Measurements from ENCODE around the gene GPX4. TPM values are rescaled to one million over a fixed set of nuclear protein-coding genes. Genes with fewer than 3 reads are reported as not detected.
"Not testable (repeated sequence)": the region's sequence is repeated elsewhere in the genome, so short reads cannot be mapped to it uniquely, and the experiment has no call there.

GPX4 gene
- total RNA-seq, 1 experiment from 2014 or later = 577 TPM

- H3K36me3 ChIP-seq (ENCODE audit: control insufficient read depth, insufficient read depth, low read length) = no peaks in the 10 kb centered on the region
Measured at GRCh38 chr19:1113986-1114483, 10.2 kb downstream of the GPX4 start.

DNA sequence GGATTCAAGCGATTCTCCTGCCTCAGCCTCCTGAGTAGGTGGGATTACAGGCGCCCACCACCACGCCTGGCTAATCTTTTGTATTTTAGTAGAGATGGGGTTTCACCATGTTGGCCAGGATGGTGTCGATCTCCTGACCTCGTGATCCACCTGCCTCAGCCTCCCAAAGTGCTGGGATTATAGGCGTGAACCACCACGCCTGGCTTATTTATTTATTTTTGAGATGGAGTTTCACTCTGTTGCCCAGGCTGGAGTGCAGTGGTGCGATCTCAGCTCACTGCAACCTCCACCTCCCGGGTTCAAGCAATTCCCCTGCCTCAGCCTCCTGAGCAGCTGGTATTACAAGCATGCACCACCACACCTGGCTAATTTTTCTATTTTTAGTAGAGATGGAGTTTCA is 10.9 kb downstream of the GPX4 start:
- in situ Hi-C loops (cut with HindIII; ENCODE audit: low pct_unique_long_range_greater_than_20kb, low sequenced_read_pairs); H3K27ac ChIP-seq (ENCODE audit: low read length); BruUV-seq (replicated peaks); H3K36me3 ChIP-seq (ENCODE audit: control insufficient read depth, insufficient read depth, low read length); H3K9me3 ChIP-seq (ENCODE audit: control insufficient read depth, insufficient read depth, low read depth, low read length); CTCF ChIA-PET; intact Hi-C loops (cut with micrococcal nuclease; ENCODE audit: unreplicated experiment); ATAC-seq; DNase-seq (ENCODE audit: low read depth, low spot score); H3K4me3 ChIP-seq (ENCODE audit: low read depth in 2 of 2, low read length in 2 of 2); H3K27me3 ChIP-seq (ENCODE audit: control insufficient read depth, insufficient read depth, low read length); POLR2A ChIA-PET: not testable (repeated sequence)
- peaks cover 29% of the 10 kb centered on the region for H3K4me1 ChIP-seq (ENCODE audit: control insufficient read depth, insufficient read depth, low read length)

More at GRCh38 chr19:1113986-1114483, 10.2 kb downstream of the GPX4 start:
- ATAC-seq (no peak), DNase-seq (ENCODE audit: low read depth, low spot score) (no peak)
- POLR2A ChIA-PET = no interaction called here
- in situ Hi-C loops (cut with HindIII; ENCODE audit: low pct_unique_long_range_greater_than_20kb, low sequenced_read_pairs) (no loop called here), intact Hi-C loops (cut with micrococcal nuclease; ENCODE audit: unreplicated experiment) (no loop called here)
- CTCF ChIA-PET = interaction anchor here (0.6 kb wide), 2 partner anchors 57 to 58 kb away, joined by 3 to 5 read pairs; no protein-coding TSS in a partner anchor
- Histone ChIP-seq H3K4me3 (ENCODE audit: low read depth in 2 of 2, low read length in 2 of 2) (no peak overlapping the region), H3K27me3 (ENCODE audit: control insufficient read depth, insufficient read depth, low read length) (no peaks in the 10 kb centered on the region), H3K9me3 (ENCODE audit: control insufficient read depth, insufficient read depth, low read depth, low read length) (no peaks in the 10 kb centered on the region), H3K27ac (ENCODE audit: low read length) (peak overlapping the region; percentile 78), H3K4me1 (ENCODE audit: control insufficient read depth, insufficient read depth, low read length) (peaks cover 29% of the 10 kb centered on the region)
- TF ChIP-seq TCF7L2 (IDR thresholded peaks at IDR 0.05; ENCODE audit: low read depth, low read length) (no peak), SIN3A (IDR thresholded peaks at IDR 0.05; ENCODE audit: borderline replicate concordance, insufficient read depth, low read depth, low read length) (no peak), POLR2AphosphoS5 (IDR thresholded peaks at IDR 0.05; ENCODE audit: low read depth, low read length) (no peak; the same call in 1 of the 2 replicates)
- TF ChIP-seq, protein P1, sequence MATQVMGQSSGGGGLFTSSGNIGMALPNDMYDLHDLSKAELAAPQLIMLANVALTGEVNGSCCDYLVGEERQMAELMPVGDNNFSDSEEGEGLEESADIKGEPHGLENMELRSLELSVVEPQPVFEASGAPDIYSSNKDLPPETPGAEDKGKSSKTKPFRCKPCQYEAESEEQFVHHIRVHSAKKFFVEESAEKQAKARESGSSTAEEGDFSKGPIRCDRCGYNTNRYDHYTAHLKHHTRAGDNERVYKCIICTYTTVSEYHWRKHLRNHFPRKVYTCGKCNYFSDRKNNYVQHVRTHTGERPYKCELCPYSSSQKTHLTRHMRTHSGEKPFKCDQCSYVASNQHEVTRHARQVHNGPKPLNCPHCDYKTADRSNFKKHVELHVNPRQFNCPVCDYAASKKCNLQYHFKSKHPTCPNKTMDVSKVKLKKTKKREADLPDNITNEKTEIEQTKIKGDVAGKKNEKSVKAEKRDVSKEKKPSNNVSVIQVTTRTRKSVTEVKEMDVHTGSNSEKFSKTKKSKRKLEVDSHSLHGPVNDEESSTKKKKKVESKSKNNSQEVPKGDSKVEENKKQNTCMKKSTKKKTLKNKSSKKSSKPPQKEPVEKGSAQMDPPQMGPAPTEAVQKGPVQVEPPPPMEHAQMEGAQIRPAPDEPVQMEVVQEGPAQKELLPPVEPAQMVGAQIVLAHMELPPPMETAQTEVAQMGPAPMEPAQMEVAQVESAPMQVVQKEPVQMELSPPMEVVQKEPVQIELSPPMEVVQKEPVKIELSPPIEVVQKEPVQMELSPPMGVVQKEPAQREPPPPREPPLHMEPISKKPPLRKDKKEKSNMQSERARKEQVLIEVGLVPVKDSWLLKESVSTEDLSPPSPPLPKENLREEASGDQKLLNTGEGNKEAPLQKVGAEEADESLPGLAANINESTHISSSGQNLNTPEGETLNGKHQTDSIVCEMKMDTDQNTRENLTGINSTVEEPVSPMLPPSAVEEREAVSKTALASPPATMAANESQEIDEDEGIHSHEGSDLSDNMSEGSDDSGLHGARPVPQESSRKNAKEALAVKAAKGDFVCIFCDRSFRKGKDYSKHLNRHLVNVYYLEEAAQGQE (IDR thresholded peaks at IDR 0.05; ENCODE audit: insufficient read depth in 1 of 2, low read depth in 2 of 2, low read length in 1 of 2) = no peak
- TF ChIP-seq, protein P2, sequence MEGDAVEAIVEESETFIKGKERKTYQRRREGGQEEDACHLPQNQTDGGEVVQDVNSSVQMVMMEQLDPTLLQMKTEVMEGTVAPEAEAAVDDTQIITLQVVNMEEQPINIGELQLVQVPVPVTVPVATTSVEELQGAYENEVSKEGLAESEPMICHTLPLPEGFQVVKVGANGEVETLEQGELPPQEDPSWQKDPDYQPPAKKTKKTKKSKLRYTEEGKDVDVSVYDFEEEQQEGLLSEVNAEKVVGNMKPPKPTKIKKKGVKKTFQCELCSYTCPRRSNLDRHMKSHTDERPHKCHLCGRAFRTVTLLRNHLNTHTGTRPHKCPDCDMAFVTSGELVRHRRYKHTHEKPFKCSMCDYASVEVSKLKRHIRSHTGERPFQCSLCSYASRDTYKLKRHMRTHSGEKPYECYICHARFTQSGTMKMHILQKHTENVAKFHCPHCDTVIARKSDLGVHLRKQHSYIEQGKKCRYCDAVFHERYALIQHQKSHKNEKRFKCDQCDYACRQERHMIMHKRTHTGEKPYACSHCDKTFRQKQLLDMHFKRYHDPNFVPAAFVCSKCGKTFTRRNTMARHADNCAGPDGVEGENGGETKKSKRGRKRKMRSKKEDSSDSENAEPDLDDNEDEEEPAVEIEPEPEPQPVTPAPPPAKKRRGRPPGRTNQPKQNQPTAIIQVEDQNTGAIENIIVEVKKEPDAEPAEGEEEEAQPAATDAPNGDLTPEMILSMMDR (IDR thresholded peaks at IDR 0.05) = no peak
- BruUV-seq (replicated peaks) = no TSS peak

DNA sequence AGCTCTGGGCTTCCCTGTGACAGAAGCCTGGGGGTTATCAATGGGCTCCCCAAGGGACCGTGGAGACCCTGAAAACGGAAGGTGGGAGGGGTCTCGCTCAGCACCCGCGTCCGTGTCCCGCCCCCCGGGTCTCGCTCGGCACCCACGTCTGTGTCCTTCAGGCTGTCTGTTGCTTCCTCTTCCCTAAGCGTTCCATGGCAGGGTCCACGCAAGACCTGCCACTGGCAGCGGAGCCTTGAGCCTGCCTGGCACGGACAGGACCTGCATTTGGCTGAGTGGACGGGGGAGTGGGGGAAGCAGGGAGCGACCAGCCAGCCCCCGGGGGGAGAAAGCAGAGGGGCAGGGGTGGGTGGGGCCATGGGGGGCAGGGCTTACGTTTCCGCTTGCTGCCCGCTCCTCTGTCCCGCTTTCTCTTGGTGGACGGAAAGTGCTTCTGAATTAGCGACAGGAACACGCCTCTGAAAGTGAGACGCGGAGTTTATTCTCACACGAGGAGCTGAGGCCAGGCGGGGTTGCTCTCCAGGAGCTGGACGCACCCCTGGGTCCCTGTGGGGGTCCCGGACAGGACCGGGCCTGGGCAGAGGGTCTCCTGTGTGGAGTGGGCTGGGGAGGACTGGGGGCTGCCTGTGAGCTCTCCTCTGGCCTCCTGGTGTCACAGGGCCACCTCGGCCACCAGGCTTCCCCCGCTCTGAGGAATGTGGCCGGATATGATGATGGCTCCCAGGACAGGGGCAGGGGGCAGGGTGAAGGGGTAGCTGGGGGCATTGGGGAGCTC is 12.0 kb downstream of the GPX4 start:
- TF ChIP-seq, protein P1 (IDR thresholded peaks at IDR 0.05; ENCODE audit: insufficient read depth in 1 of 2, low read depth in 2 of 2, low read length in 1 of 2) = no peak
- TF ChIP-seq POLR2AphosphoS5 (IDR thresholded peaks at IDR 0.05; ENCODE audit: low read depth, low read length) (no peak), TCF7L2 (IDR thresholded peaks at IDR 0.05; ENCODE audit: low read depth, low read length) (no peak), SIN3A (IDR thresholded peaks at IDR 0.05; ENCODE audit: borderline replicate concordance, insufficient read depth, low read depth, low read length) (no peak)
- TF ChIP-seq, protein P2 (IDR thresholded peaks at IDR 0.05) = no peak
- H3K36me3 ChIP-seq (ENCODE audit: control insufficient read depth, insufficient read depth, low read length) = no peaks in the 10 kb centered on the region

More for the DNA sequence above, 12.0 kb downstream of the GPX4 start:
- no peak overlapping the region for H3K27ac ChIP-seq (ENCODE audit: low read length)
- no peak for DNase-seq (ENCODE audit: low read depth, low spot score)
- no TSS peak for BruUV-seq (replicated peaks)
- no peaks in the 10 kb centered on the region for H3K9me3 ChIP-seq (ENCODE audit: control insufficient read depth, insufficient read depth, low read depth, low read length)
- ATAC-seq = no peak
- CTCF ChIA-PET = no interaction called here
- intact Hi-C loops (cut with micrococcal nuclease; ENCODE audit: unreplicated experiment) = no loop called here
- POLR2A ChIA-PET = no interaction called here
- no peak overlapping the region for H3K4me3 ChIP-seq (ENCODE audit: low read depth in 2 of 2, low read length in 2 of 2)
- H3K27me3 ChIP-seq (ENCODE audit: control insufficient read depth, insufficient read depth, low read length) = no peaks in the 10 kb centered on the region
- in situ Hi-C loops (cut with HindIII; ENCODE audit: low pct_unique_long_range_greater_than_20kb, low sequenced_read_pairs) = no loop called here
- peaks cover 22% of the 10 kb centered on the region for H3K4me1 ChIP-seq (ENCODE audit: control insufficient read depth, insufficient read depth, low read length)

Measured in Panc1 (cell line).